ENCODE results near the gene LCT. TPM values are rescaled to one million over a fixed set of nuclear protein-coding genes. Genes with fewer than 3 reads are reported as not detected.
A peak's percentile ranks its signal among the peaks of the same experiment; 100 is the strongest.

Gene LCT
- polyA plus RNA-seq, 3 donors: not detected

DNA sequence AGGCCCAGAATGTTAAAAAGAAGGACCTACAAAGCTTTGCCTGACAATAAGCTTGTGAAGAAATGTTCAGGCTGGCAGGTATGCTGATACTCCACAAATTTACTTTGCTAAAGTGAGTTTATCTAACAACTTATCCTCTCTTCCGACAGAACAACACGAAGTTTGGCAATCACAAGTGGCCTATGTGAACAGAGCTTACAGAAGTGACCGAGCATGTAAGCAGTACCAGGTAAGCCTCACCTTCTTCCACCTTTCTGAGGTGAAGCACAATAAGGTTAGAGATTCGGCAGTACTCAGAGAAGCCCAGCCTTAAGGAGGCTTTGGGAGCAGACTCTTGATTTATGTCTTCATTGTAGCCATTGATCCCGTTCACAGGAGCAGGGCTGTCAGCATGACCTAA, 9.0 kb upstream of the LCT start:
- peaks cover 28 to 73% of the 10 kb centered on the region in 2 donors for H3K36me3 ChIP-seq (replicated peaks in 1 of 2; ENCODE audit: control insufficient read depth in 1 of 2, insufficient read depth in 2 of 2, low read length in 2 of 2)
- no peak for DNase-seq
- H3K27me3 ChIP-seq (ENCODE audit: control insufficient read depth in 2 of 2, insufficient read depth in 2 of 2, low read length in 2 of 2): no peaks in the 10 kb centered on the region
- WGBS (ENCODE audit: insufficient coverage): 94% methylated on average over 5 of the region's 5 CpGs
- no peaks in the 10 kb centered on the region for H3K4me1 Mint-ChIP-seq
- no peaks in the 10 kb centered on the region for H3K9me3 ChIP-seq (replicated peaks in 1 of 2; ENCODE audit: control insufficient read depth in 1 of 2, insufficient read depth in 1 of 2, low read length in 2 of 2)
- peaks cover 60 to 68% of the 10 kb centered on the region in 2 donors for H3K36me3 Mint-ChIP-seq
- peaks cover 0 to 2% (median 0%) of the 10 kb centered on the region in 3 donors for H3K27me3 Mint-ChIP-seq (ENCODE audit: low read depth in 3 of 3)
- H3K27ac ChIP-seq (ENCODE audit: low read depth in 1 of 2, low read length in 2 of 2): no peak overlapping the region
- H3K79me2 ChIP-seq (ENCODE audit: insufficient read depth, low read length): no peaks in the 10 kb centered on the region
- no peak overlapping the region for H3K4me3 ChIP-seq (replicated peaks in 1 of 3; ENCODE audit: low read depth in 2 of 3, low read length in 3 of 3)
- no peak overlapping the region for H2AFZ ChIP-seq (ENCODE audit: insufficient read depth, low read depth, low read length, poor library complexity, severe bottlenecking)
- H3K27ac Mint-ChIP-seq: peak overlapping the region in 1 of 7 donors; percentile 8
- no peak overlapping the region for H3K4me2 ChIP-seq (replicated peaks; ENCODE audit: extremely low read depth, low read length, poor library complexity, severe bottlenecking)
- H3K9me3 Mint-ChIP-seq: no peaks in the 10 kb centered on the region
- no peaks in the 10 kb centered on the region for H4K20me1 ChIP-seq (ENCODE audit: insufficient read depth, low read length)
- no peak overlapping the region for H3K4me3 Mint-ChIP-seq
- TF ChIP-seq, protein P1, sequence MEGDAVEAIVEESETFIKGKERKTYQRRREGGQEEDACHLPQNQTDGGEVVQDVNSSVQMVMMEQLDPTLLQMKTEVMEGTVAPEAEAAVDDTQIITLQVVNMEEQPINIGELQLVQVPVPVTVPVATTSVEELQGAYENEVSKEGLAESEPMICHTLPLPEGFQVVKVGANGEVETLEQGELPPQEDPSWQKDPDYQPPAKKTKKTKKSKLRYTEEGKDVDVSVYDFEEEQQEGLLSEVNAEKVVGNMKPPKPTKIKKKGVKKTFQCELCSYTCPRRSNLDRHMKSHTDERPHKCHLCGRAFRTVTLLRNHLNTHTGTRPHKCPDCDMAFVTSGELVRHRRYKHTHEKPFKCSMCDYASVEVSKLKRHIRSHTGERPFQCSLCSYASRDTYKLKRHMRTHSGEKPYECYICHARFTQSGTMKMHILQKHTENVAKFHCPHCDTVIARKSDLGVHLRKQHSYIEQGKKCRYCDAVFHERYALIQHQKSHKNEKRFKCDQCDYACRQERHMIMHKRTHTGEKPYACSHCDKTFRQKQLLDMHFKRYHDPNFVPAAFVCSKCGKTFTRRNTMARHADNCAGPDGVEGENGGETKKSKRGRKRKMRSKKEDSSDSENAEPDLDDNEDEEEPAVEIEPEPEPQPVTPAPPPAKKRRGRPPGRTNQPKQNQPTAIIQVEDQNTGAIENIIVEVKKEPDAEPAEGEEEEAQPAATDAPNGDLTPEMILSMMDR (IDR thresholded peaks at IDR 0.05): no peak
- intact Hi-C loops (cut with micrococcal nuclease): no loop called here
- H3K4me1 ChIP-seq (ENCODE audit: control insufficient read depth in 1 of 2, insufficient read depth in 2 of 2, low read length in 2 of 2): peaks cover 0 to 2% of the 10 kb centered on the region in 2 donors
- H3K9ac ChIP-seq (ENCODE audit: insufficient read depth, low read length, poor library complexity, severe bottlenecking): no peak overlapping the region

DNA sequence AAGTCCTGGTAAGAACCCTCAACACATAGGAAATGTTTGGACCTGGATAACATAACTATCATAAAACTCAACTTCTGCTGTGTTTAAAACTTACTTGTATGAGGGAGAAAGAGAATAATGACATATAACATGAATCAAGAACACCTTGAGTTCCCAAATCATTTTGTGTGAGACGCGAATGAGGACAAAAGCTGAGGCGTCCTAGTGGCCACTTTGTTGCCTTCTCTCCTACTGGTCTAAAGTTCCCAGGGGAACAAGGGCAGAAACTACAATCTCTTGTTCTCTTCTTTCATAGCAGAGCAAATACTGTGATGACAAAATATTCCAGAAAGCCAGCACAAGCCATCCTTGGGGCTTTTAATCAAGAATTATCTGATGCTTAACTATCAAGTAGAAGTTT, 8.3 kb upstream of the LCT start:
- no peak overlapping the region for H3K4me3 Mint-ChIP-seq
- Histone ChIP-seq H3K4me3 (replicated peaks in 1 of 3; ENCODE audit: low read depth in 2 of 3, low read length in 3 of 3) (no peak overlapping the region), H4K20me1 (ENCODE audit: insufficient read depth, low read length) (no peaks in the 10 kb centered on the region), H3K36me3 (replicated peaks in 1 of 2; ENCODE audit: control insufficient read depth in 1 of 2, insufficient read depth in 2 of 2, low read length in 2 of 2) (peaks cover 25 to 71% of the 10 kb centered on the region in 2 donors), H3K27me3 (ENCODE audit: control insufficient read depth in 2 of 2, insufficient read depth in 2 of 2, low read length in 2 of 2) (no peaks in the 10 kb centered on the region), H3K4me1 (ENCODE audit: control insufficient read depth in 1 of 2, insufficient read depth in 2 of 2, low read length in 2 of 2) (peaks cover 0 to 9% of the 10 kb centered on the region in 2 donors), H3K4me2 (replicated peaks; ENCODE audit: extremely low read depth, low read length, poor library complexity, severe bottlenecking) (no peak overlapping the region), H3K27ac (ENCODE audit: low read depth in 1 of 2, low read length in 2 of 2) (no peak overlapping the region), H3K79me2 (ENCODE audit: insufficient read depth, low read length) (no peaks in the 10 kb centered on the region), H3K9me3 (replicated peaks in 1 of 2; ENCODE audit: control insufficient read depth in 1 of 2, insufficient read depth in 1 of 2, low read length in 2 of 2) (no peaks in the 10 kb centered on the region), H3K9ac (ENCODE audit: insufficient read depth, low read length, poor library complexity, severe bottlenecking) (no peak overlapping the region), H2AFZ (ENCODE audit: insufficient read depth, low read depth, low read length, poor library complexity, severe bottlenecking) (no peak overlapping the region)
- H3K36me3 Mint-ChIP-seq: peaks cover 53 to 61% of the 10 kb centered on the region in 2 donors
- H3K27me3 Mint-ChIP-seq (ENCODE audit: low read depth in 3 of 3): peaks cover 0 to 2% (median 0%) of the 10 kb centered on the region in 3 donors
- H3K27ac Mint-ChIP-seq: no peak overlapping the region
- WGBS (ENCODE audit: insufficient coverage): 100% methylated on average over 3 of the region's 3 CpGs
- H3K4me1 Mint-ChIP-seq: peaks cover 6% of the 10 kb centered on the region
- H3K9me3 Mint-ChIP-seq: no peaks in the 10 kb centered on the region
- intact Hi-C loops (cut with micrococcal nuclease): no loop called here
- TF ChIP-seq, protein P1 (IDR thresholded peaks at IDR 0.05): no peak
- DNase-seq: no peak

Measured in CD14-positive monocyte (primary cell).